ENCODE measurements around the gene G0S2.

G0S2 gene

GRCh38 chr1:209646558-209646957, 28.7 kb upstream of the G0S2 start:
- H4K20me1 ChIP-seq (ENCODE audit: control insufficient read depth, insufficient read depth, low read depth, low read length), result no peaks in the 10 kb centered on the region
- no peaks in the 10 kb centered on the region for H3K9me3 ChIP-seq (ENCODE audit: control insufficient read depth, insufficient read depth, low read length)
- H3K9me2 ChIP-seq (replicated peaks; ENCODE audit: control insufficient read depth, low read length), result no peaks in the 10 kb centered on the region
- TF ChIP-seq, protein P1, sequence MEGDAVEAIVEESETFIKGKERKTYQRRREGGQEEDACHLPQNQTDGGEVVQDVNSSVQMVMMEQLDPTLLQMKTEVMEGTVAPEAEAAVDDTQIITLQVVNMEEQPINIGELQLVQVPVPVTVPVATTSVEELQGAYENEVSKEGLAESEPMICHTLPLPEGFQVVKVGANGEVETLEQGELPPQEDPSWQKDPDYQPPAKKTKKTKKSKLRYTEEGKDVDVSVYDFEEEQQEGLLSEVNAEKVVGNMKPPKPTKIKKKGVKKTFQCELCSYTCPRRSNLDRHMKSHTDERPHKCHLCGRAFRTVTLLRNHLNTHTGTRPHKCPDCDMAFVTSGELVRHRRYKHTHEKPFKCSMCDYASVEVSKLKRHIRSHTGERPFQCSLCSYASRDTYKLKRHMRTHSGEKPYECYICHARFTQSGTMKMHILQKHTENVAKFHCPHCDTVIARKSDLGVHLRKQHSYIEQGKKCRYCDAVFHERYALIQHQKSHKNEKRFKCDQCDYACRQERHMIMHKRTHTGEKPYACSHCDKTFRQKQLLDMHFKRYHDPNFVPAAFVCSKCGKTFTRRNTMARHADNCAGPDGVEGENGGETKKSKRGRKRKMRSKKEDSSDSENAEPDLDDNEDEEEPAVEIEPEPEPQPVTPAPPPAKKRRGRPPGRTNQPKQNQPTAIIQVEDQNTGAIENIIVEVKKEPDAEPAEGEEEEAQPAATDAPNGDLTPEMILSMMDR (IDR thresholded peaks at IDR 0.05; ENCODE audit: low read depth, low read length, poor library complexity, severe bottlenecking), result no peak
- TF ChIP-seq EZH2phosphoT487 (IDR thresholded peaks at IDR 0.05; ENCODE audit: borderline replicate concordance, low read length), result no peak
- no peak overlapping the region for H3K4me2 ChIP-seq (ENCODE audit: low read length)
- no peaks in the 10 kb centered on the region for H3K36me3 ChIP-seq (ENCODE audit: control insufficient read depth, low read length)
- H3F3A ChIP-seq (ENCODE audit: control insufficient read depth, insufficient read depth), result no peaks in the 10 kb centered on the region
- no peak overlapping the region for H3K27ac ChIP-seq (ENCODE audit: low read depth, low read length)
- no peaks in the 10 kb centered on the region for H3K4me1 ChIP-seq (ENCODE audit: control insufficient read depth, low read length)
- no peaks in the 10 kb centered on the region for H3K79me2 ChIP-seq (ENCODE audit: control insufficient read depth, low read length)
- H3K27me3 ChIP-seq (ENCODE audit: control insufficient read depth, low read length), result no peaks in the 10 kb centered on the region
- no peak overlapping the region for H3K4me3 ChIP-seq (ENCODE audit: low read length)

DNA sequence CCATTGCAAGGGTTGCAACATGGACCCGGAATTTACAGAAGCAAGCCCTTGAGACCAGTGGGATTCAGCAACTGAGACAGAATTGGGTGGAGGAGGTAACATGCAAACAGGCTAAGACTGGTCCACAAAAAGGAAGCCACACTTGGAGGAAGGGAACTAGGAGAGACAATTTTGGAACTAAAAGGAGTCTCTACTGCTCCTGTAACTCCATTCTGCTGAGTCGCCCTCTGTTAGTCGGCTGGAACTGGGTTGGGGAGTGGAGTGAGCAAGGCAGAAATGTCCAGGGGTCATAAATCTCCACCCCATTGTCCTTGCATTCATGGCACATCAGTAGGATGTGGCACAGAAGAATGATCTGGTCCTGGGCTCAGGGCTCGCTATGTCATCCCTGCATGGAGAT, 28.1 kb upstream of the G0S2 start:
- TF ChIP-seq, protein P1 (IDR thresholded peaks at IDR 0.05; ENCODE audit: low read depth, low read length, poor library complexity, severe bottlenecking), result no peak
- no peak for TF ChIP-seq EZH2phosphoT487 (IDR thresholded peaks at IDR 0.05; ENCODE audit: borderline replicate concordance, low read length)
- Histone ChIP-seq H3K9me2 (replicated peaks; ENCODE audit: control insufficient read depth, low read length) (no peaks in the 10 kb centered on the region), H3K27me3 (ENCODE audit: control insufficient read depth, low read length) (no peaks in the 10 kb centered on the region), H3K4me1 (ENCODE audit: control insufficient read depth, low read length) (no peaks in the 10 kb centered on the region), H4K20me1 (ENCODE audit: control insufficient read depth, insufficient read depth, low read depth, low read length) (no peaks in the 10 kb centered on the region), H3K4me3 (ENCODE audit: low read length) (no peak overlapping the region), H3K36me3 (ENCODE audit: control insufficient read depth, low read length) (no peaks in the 10 kb centered on the region), H3K4me2 (ENCODE audit: low read length) (no peak overlapping the region), H3K79me2 (ENCODE audit: control insufficient read depth, low read length) (no peaks in the 10 kb centered on the region), H3K27ac (ENCODE audit: low read depth, low read length) (no peak overlapping the region), H3F3A (ENCODE audit: control insufficient read depth, insufficient read depth) (no peaks in the 10 kb centered on the region), H3K9me3 (ENCODE audit: control insufficient read depth, insufficient read depth, low read length) (no peaks in the 10 kb centered on the region)

DNA sequence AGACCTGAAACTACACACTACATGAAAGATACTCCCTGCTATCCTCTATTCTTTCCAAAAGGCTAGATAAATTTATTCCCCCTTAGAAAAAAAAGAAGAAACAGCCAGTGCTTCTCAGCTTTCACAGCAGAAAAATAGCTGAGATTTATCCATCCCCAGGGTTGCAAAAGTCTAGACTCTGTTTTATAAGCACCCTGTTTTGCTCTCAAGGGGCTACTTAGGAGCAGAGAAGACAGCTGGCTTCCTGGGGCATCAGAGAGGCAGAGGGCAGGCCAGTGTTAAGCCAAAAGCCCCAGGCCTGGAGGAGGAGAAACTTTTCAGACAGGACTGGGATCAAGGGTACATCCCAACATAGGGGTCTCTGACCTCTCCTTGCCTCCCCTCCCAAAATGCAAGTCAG, 26.9 kb upstream of the G0S2 start:
- H4K20me1 ChIP-seq (ENCODE audit: control insufficient read depth, insufficient read depth, low read depth, low read length), result no peaks in the 10 kb centered on the region
- no peaks in the 10 kb centered on the region for H3K9me2 ChIP-seq (replicated peaks; ENCODE audit: control insufficient read depth, low read length)
- no peak for TF ChIP-seq EZH2phosphoT487 (IDR thresholded peaks at IDR 0.05; ENCODE audit: borderline replicate concordance, low read length)
- TF ChIP-seq, protein P1 (IDR thresholded peaks at IDR 0.05; ENCODE audit: low read depth, low read length, poor library complexity, severe bottlenecking), result no peak
- H3K4me1 ChIP-seq (ENCODE audit: control insufficient read depth, low read length), result no peaks in the 10 kb centered on the region
- H3K9me3 ChIP-seq (ENCODE audit: control insufficient read depth, insufficient read depth, low read length), result no peaks in the 10 kb centered on the region
- H3K4me3 ChIP-seq (ENCODE audit: low read length), result no peak overlapping the region
- H3K36me3 ChIP-seq (ENCODE audit: control insufficient read depth, low read length), result no peaks in the 10 kb centered on the region
- H3K27ac ChIP-seq (ENCODE audit: low read depth, low read length), result no peak overlapping the region
- H3K79me2 ChIP-seq (ENCODE audit: control insufficient read depth, low read length), result no peaks in the 10 kb centered on the region
- no peaks in the 10 kb centered on the region for H3F3A ChIP-seq (ENCODE audit: control insufficient read depth, insufficient read depth)
- H3K4me2 ChIP-seq (ENCODE audit: low read length), result no peak overlapping the region
- no peaks in the 10 kb centered on the region for H3K27me3 ChIP-seq (ENCODE audit: control insufficient read depth, low read length)
